GM12878 (cell line): ENCODE results near the gene MGAT2. TPM values are rescaled to one million over a fixed set of nuclear protein-coding genes. Genes with fewer than 3 reads are reported as not detected.

ENCODE experiments used
- BCL11A ChIP-seq: IDR thresholded peaks from 2 replicates; pipeline ENCODE4 v1.6.1; 2011; ENCODE audit warnings: low read depth, low read length
- CBX3 ChIP-seq: fragments of 200-600 bp; sonication (generic); IDR thresholded peaks from 2 replicates; pipeline ENCODE4 v1.6.1; 2016; ENCODE audit warnings: low read depth, borderline replicate concordance
- CBX5 ChIP-seq: sonication (generic); IDR thresholded peaks from 2 replicates; pipeline ENCODE4 v1.6.1; 2016; ENCODE audit warnings: low read depth, moderate library complexity, mild to moderate bottlenecking, inconsistent platforms
- CREB1 ChIP-seq: IDR thresholded peaks from 2 replicates; pipeline ENCODE4 v1.6.1; 2012; ENCODE audit warnings: low read depth, mild to moderate bottlenecking, inconsistent platforms
- ETV6 ChIP-seq, 2 experiments: fragments of 450-650 bp in 1 of 2; IDR thresholded peaks in 1 of 2; conservative IDR thresholded peaks in 1 of 2; 2 replicates each; pipeline ENCODE4 v1.6.1; 2014; ENCODE audit warnings: antibody characterized with exemption in 1 of 2, borderline replicate concordance in 1 of 2, low read depth in 1 of 2, mild to moderate bottlenecking in 1 of 2, moderate library complexity in 1 of 2
- FOS ChIP-seq: IDR thresholded peaks from 3 replicates; pipeline ENCODE4 v1.6.1; 2011; ENCODE audit warnings: borderline replicate concordance; ENCODE audit not compliant: insufficient read length; ENCODE audit errors: extremely low read depth
- HDAC2 ChIP-seq: fragments of 200-600 bp; sonication (generic); IDR thresholded peaks from 2 replicates; pipeline ENCODE4 v1.6.1; 2017
- KDM1A ChIP-seq: fragments of 200-600 bp; sonication (generic); IDR thresholded peaks from 2 replicates; pipeline ENCODE4 v1.6.1; 2016; ENCODE audit warnings: borderline replicate concordance
- MTA2 ChIP-seq: fragments of 450-650 bp; IDR thresholded peaks from 2 replicates; pipeline ENCODE4 v1.6.1; 2016; ENCODE audit warnings: low read depth, mild to moderate bottlenecking, moderate library complexity
- MYB ChIP-seq: fragments of 150-350 bp; IDR thresholded peaks from 2 replicates; pipeline ENCODE4 v1.6.1; 2014; ENCODE audit warnings: mild to moderate bottlenecking, low read depth, low read length, borderline replicate concordance
- NBN ChIP-seq: fragments of 450-650 bp; IDR thresholded peaks from 2 replicates; pipeline ENCODE4 v1.6.1; 2016
- NFYB ChIP-seq: IDR thresholded peaks from 2 replicates; pipeline ENCODE4 v1.6.1; 2011; ENCODE audit warnings: low read depth, mild to moderate bottlenecking, low read length, improper control_type of control experiment, moderate library complexity; ENCODE audit not compliant: insufficient read depth
- NR2C1 ChIP-seq: fragments of 450-650 bp; IDR thresholded peaks from 2 replicates; pipeline ENCODE4 v1.6.1; 2017; ENCODE audit warnings: antibody characterized with exemption, mild to moderate bottlenecking, moderate library complexity
- RBBP5 ChIP-seq: fragments of 200-600 bp; sonication (generic); conservative IDR thresholded peaks from 2 replicates; pipeline ENCODE4 v1.6.1; 2016
- SMAD5 ChIP-seq: IDR thresholded peaks from 2 replicates; pipeline ENCODE4 v1.6.1; 2016; ENCODE audit warnings: antibody characterized with exemption, low read depth
- TAF1 ChIP-seq: IDR thresholded peaks from 2 replicates; pipeline ENCODE4 v1.6.1; 2011; ENCODE audit warnings: mild to moderate bottlenecking, low read depth, low read length, borderline replicate concordance
- TARDBP ChIP-seq: IDR thresholded peaks from 2 replicates; pipeline ENCODE4 v1.6.1; 2016; ENCODE audit warnings: borderline replicate concordance
- TCF7 ChIP-seq: IDR thresholded peaks from 2 replicates; pipeline ENCODE4 v1.6.1; 2014; ENCODE audit warnings: antibody characterized with exemption, borderline replicate concordance
- ZNF24 ChIP-seq: fragments of 450-650 bp; IDR thresholded peaks from 2 replicates; pipeline ENCODE4 v1.6.1; 2017; ENCODE audit warnings: antibody characterized with exemption, mild to moderate bottlenecking
- ZSCAN29 ChIP-seq: fragments of 450-650 bp; IDR thresholded peaks from 2 replicates; pipeline ENCODE4 v1.6.1; 2017; ENCODE audit warnings: mild to moderate bottlenecking, moderate library complexity
- ZZZ3 ChIP-seq: IDR thresholded peaks from 2 replicates; pipeline ENCODE4 v1.6.1; 2011; ENCODE audit warnings: low read depth; ENCODE audit not compliant: control insufficient read depth, insufficient read length
- polyA plus RNA-seq, 11 experiments: library from polyadenylated mRNA; depleted of rRNA in 4 of 11; unstranded in 6 of 11; stranded (reverse) in 5 of 11; fragments of >200 nt; fragmentation: Nextera tagmentation in 4 of 11; fragmentation: Illumina TruSeq in 1 of 11; extraction: Ambion mirVana in 4 of 11; extraction: Trizol in 1 of 11; gene quantifications; 1 replicate in 1 of 11; 2 replicates in 10 of 11; pipeline versions ENCODE4 v1.2.1 to v1.2.3, GENCODE V29; 2011 to 2016; ENCODE audit warnings: inconsistent platforms in 2 of 11, missing spikeins in 2 of 11, low read depth in 1 of 11
- total RNA-seq, 4 experiments: library from RNA; depleted of rRNA in 3 of 4; stranded (reverse); fragments of >200 nt in 3 of 4; fragmentation: Illumina TruSeq in 1 of 4; extraction: Trizol in 1 of 4; gene quantifications; 2 replicates each; pipeline versions ENCODE4 v1.2.1 to v1.2.3, GENCODE V29; 2013 to 2021
- TF ChIP-seq, protein P1 (sequence below): IDR thresholded peaks from 2 replicates; pipeline ENCODE4 v1.6.1; 2012; ENCODE audit warnings: low read length, inconsistent platforms
- TF ChIP-seq, protein P2 (sequence below): fragments of 150-350 bp; IDR thresholded peaks from 2 replicates; pipeline ENCODE4 v1.6.1; 2014; ENCODE audit warnings: mild to moderate bottlenecking, low read depth, low read length
- TF ChIP-seq, protein P3 (sequence below): IDR thresholded peaks from 2 replicates; pipeline ENCODE4 v1.6.1; 2012; ENCODE audit warnings: mild to moderate bottlenecking, low read depth, low read length

The MGAT2 gene
- total and polyA plus RNA-seq, 10 of the 15 experiments (the other 5 are each of a cell fraction or from before 2014, with no cell fraction given) = 0.03 to 51.8 (median 38.0) TPM; not detected in 1

DNA sequence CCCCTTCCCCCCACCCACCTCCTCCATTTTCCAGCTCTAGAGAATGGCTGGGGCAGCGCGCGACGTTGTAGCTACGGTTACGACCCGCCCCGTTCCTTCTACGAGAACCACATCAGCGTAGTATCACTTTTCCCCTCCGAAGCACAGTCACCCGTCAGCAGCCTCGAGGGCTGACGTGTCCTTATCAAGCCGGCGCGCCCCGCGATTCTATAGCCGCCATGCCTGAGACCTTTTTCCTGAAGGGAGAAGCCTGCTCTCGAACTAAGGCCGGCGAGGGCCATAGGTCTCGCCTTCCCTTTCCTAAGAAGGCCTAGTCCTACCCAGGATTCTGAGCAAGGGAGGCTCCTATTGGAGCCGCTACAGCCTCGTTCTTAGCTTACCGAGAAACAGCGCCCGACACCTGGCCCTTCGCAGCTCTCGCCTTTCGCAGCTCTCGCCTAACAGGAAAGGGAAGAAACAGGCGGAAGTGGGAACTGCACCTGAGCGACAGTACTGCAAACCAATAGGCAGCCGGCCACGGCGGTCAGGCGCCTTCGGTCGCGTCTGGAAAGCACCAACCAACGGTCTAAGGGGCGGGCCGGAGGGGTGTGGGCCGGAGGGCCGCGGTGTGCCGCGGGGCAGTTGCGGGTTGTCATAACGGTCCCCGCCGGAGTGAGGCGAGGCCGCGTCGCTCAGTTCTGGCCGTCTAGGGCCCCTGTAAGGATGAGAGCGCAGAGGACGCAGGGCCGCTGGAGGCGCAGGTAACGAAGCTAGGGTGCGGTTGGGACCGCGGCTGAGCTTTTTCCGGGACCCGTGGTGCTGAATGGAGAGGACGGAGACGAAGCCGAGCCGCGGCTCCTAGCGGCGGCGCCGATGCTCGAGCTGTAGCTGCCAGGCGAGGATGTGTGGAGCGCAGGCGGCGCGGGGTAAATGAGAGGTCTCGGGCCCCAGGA, at the start of gene MGAT2, which contains the start of gene RPL36AL (continued):
- peak; percentile 34; the same call in 1 of the 2 replicates for TF ChIP-seq MYB
- TF ChIP-seq ZNF24 = no peak
- no peak for TF ChIP-seq RBBP5
- TF ChIP-seq, protein P1, sequence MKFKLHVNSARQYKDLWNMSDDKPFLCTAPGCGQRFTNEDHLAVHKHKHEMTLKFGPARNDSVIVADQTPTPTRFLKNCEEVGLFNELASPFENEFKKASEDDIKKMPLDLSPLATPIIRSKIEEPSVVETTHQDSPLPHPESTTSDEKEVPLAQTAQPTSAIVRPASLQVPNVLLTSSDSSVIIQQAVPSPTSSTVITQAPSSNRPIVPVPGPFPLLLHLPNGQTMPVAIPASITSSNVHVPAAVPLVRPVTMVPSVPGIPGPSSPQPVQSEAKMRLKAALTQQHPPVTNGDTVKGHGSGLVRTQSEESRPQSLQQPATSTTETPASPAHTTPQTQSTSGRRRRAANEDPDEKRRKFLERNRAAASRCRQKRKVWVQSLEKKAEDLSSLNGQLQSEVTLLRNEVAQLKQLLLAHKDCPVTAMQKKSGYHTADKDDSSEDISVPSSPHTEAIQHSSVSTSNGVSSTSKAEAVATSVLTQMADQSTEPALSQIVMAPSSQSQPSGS = no peak
- no peak for TF ChIP-seq BCL11A
- no peak for TF ChIP-seq ZZZ3
- TF ChIP-seq, protein P2, sequence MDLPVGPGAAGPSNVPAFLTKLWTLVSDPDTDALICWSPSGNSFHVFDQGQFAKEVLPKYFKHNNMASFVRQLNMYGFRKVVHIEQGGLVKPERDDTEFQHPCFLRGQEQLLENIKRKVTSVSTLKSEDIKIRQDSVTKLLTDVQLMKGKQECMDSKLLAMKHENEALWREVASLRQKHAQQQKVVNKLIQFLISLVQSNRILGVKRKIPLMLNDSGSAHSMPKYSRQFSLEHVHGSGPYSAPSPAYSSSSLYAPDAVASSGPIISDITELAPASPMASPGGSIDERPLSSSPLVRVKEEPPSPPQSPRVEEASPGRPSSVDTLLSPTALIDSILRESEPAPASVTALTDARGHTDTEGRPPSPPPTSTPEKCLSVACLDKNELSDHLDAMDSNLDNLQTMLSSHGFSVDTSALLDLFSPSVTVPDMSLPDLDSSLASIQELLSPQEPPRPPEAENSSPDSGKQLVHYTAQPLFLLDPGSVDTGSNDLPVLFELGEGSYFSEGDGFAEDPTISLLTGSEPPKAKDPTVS = no peak
- 0 out of 2 replicates have a peak, but pooled peaks have one; percentile 72 for TF ChIP-seq NBN
- TF ChIP-seq KDM1A = no peak
- peak; percentile 57 for TF ChIP-seq FOS
- TF ChIP-seq ETV6 (conservative IDR thresholded peaks at IDR 0.05 in 1 of 2, IDR thresholded peaks at IDR 0.05 in 1 of 2; ENCODE audit: borderline replicate concordance in 1 of 2, low read depth in 1 of 2) = no peak; a peak in 2 of 4 replicates
- TF ChIP-seq HDAC2 = no peak
- TF ChIP-seq NFYB = peak; percentile 96
- TF ChIP-seq TCF7 = no peak
- TF ChIP-seq ZSCAN29 = peak; percentile 74; the same call in 1 of the 2 replicates
- TF ChIP-seq MTA2 = peak; percentile 37; the same call in 1 of the 2 replicates
- TF ChIP-seq CBX3 = no peak
- no peak for TF ChIP-seq NR2C1
- TF ChIP-seq SMAD5 = peak; percentile 95
- TF ChIP-seq CBX5 = peak; percentile 92
- TF ChIP-seq, protein P3, sequence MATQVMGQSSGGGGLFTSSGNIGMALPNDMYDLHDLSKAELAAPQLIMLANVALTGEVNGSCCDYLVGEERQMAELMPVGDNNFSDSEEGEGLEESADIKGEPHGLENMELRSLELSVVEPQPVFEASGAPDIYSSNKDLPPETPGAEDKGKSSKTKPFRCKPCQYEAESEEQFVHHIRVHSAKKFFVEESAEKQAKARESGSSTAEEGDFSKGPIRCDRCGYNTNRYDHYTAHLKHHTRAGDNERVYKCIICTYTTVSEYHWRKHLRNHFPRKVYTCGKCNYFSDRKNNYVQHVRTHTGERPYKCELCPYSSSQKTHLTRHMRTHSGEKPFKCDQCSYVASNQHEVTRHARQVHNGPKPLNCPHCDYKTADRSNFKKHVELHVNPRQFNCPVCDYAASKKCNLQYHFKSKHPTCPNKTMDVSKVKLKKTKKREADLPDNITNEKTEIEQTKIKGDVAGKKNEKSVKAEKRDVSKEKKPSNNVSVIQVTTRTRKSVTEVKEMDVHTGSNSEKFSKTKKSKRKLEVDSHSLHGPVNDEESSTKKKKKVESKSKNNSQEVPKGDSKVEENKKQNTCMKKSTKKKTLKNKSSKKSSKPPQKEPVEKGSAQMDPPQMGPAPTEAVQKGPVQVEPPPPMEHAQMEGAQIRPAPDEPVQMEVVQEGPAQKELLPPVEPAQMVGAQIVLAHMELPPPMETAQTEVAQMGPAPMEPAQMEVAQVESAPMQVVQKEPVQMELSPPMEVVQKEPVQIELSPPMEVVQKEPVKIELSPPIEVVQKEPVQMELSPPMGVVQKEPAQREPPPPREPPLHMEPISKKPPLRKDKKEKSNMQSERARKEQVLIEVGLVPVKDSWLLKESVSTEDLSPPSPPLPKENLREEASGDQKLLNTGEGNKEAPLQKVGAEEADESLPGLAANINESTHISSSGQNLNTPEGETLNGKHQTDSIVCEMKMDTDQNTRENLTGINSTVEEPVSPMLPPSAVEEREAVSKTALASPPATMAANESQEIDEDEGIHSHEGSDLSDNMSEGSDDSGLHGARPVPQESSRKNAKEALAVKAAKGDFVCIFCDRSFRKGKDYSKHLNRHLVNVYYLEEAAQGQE = no peak
- peak; percentile 68; the same call in 1 of the 2 replicates for TF ChIP-seq TARDBP
- TF ChIP-seq CREB1 = peak; percentile 71; the same call in 1 of the 2 replicates
- peak; percentile 96 for TF ChIP-seq TAF1
